IPS DF 6.9 (cell line): ENCODE results near the gene SLC6A17.

Source experiments
- DNase-seq: peaks from one replicate; pipeline ENCODE4 v3.0.0-alpha.2; 2013; ENCODE audit warnings: low read depth, low spot score
- H3K27ac ChIP-seq: one replicate; pipeline ENCODE4 v1.5.1; 2013; ENCODE audit warnings: low read length, control low read depth
- H3K27me3 ChIP-seq: 2 replicates; pipeline ENCODE4 v1.6.1; 2013; ENCODE audit warnings: mild to moderate bottlenecking, low read length; ENCODE audit not compliant: control insufficient read depth, insufficient read depth
- H3K36me3 ChIP-seq: 2 replicates; pipeline ENCODE4 v1.6.1; 2013; ENCODE audit warnings: low read length; ENCODE audit not compliant: control insufficient read depth, insufficient read depth
- H3K4me1 ChIP-seq: 2 replicates; pipeline ENCODE4 v1.6.1; 2013; ENCODE audit warnings: low read length; ENCODE audit not compliant: control insufficient read depth, insufficient read depth
- H3K4me3 ChIP-seq: 2 replicates; pipeline ENCODE4 v1.5.1; 2013; ENCODE audit warnings: mild to moderate bottlenecking, low read length
- H3K9me3 ChIP-seq: 2 replicates; pipeline ENCODE4 v1.6.1; 2013; ENCODE audit warnings: low read length, inconsistent platforms; ENCODE audit not compliant: control insufficient read depth, insufficient read depth
- WGBS: extraction: QIAGEN DNeasy Blood & Tissue Kit; methylation state at CpG from one replicate; pipeline ENCODE4 v1.1.7; 2013; ENCODE audit warnings: mixed read lengths, missing lambda C conversion rate; ENCODE audit not compliant: insufficient read length, insufficient coverage; 5-methylcytosine and 5-hydroxymethylcytosine counted together

Gene SLC6A17

GRCh38 chr1:110158261-110158660 lies 8.0 kb downstream of the SLC6A17 start:
- Histone ChIP-seq H3K27ac (no peak overlapping the region), H3K27me3 (no peaks in the 10 kb centered on the region; the same call in 1 of the 2 replicates), H3K9me3 (no peaks in the 10 kb centered on the region), H3K36me3 (no peaks in the 10 kb centered on the region), H3K4me1 (no peaks in the 10 kb centered on the region), H3K4me3 (no peak overlapping the region)
- WGBS, result no CpG with 5 or more reads among the region's 5 CpGs
- DNase-seq, result no peak

GRCh38 chr1:110159168-110159567 lies 8.9 kb downstream of the SLC6A17 start:
- no peak overlapping the region for H3K27ac ChIP-seq
- no peaks in the 10 kb centered on the region for H3K27me3 ChIP-seq
- no CpG with 5 or more reads among the region's 2 CpGs for WGBS
- no peak overlapping the region for H3K4me3 ChIP-seq
- H3K4me1 ChIP-seq, result no peaks in the 10 kb centered on the region
- no peaks in the 10 kb centered on the region for H3K36me3 ChIP-seq
- H3K9me3 ChIP-seq, result no peaks in the 10 kb centered on the region
- DNase-seq, result no peak

- no CpG with 5 or more reads among the region's 10 CpGs for WGBS
- Histone ChIP-seq H3K4me1 (no peaks in the 10 kb centered on the region; the same call in 1 of the 2 replicates), H3K27me3 (no peaks in the 10 kb centered on the region), H3K4me3 (no peak overlapping the region), H3K27ac (no peak overlapping the region), H3K36me3 (no peaks in the 10 kb centered on the region), H3K9me3 (no peaks in the 10 kb centered on the region)
- DNase-seq, result no peak
These were observed 10.3 kb downstream of the SLC6A17 start for GRCh38 chr1:110160538-110161100.

GRCh38 chr1:110161165-110161564 lies 10.9 kb downstream of the SLC6A17 start:
- Histone ChIP-seq H3K4me3 (no peak overlapping the region), H3K27ac (no peak overlapping the region), H3K27me3 (no peaks in the 10 kb centered on the region), H3K36me3 (no peaks in the 10 kb centered on the region), H3K4me1 (no peaks in the 10 kb centered on the region; the same call in 1 of the 2 replicates), H3K9me3 (no peaks in the 10 kb centered on the region)
- DNase-seq, result no peak
- no CpG with 5 or more reads among the region's 3 CpGs for WGBS

GRCh38 chr1:110161849-110162248 lies 11.6 kb downstream of the SLC6A17 start:
- Histone ChIP-seq H3K4me1 (no peaks in the 10 kb centered on the region; the same call in 1 of the 2 replicates), H3K27ac (no peak overlapping the region), H3K4me3 (no peak overlapping the region), H3K36me3 (no peaks in the 10 kb centered on the region), H3K27me3 (no peaks in the 10 kb centered on the region; the same call in 1 of the 2 replicates), H3K9me3 (no peaks in the 10 kb centered on the region)
- DNase-seq, result no peak
- no CpG with 5 or more reads among the region's 11 CpGs for WGBS

- no peak overlapping the region for H3K27ac ChIP-seq
- H3K4me1 ChIP-seq, result no peaks in the 10 kb centered on the region; the same call in 1 of the 2 replicates
- H3K27me3 ChIP-seq, result no peaks in the 10 kb centered on the region; the same call in 1 of the 2 replicates
- H3K36me3 ChIP-seq, result no peaks in the 10 kb centered on the region
- H3K4me3 ChIP-seq, result no peak overlapping the region
- no CpG with 5 or more reads among the region's 7 CpGs for WGBS
- H3K9me3 ChIP-seq, result no peaks in the 10 kb centered on the region
- DNase-seq, result no peak
These were observed 13.3 kb downstream of the SLC6A17 start for GRCh38 chr1:110163591-110163990.

- no peaks in the 10 kb centered on the region; the same call in 1 of the 2 replicates for H3K4me1 ChIP-seq
- no peaks in the 10 kb centered on the region for H3K36me3 ChIP-seq
- H3K27ac ChIP-seq, result no peak overlapping the region
- H3K27me3 ChIP-seq, result no peaks in the 10 kb centered on the region; the same call in 1 of the 2 replicates
- no peaks in the 10 kb centered on the region for H3K9me3 ChIP-seq
- no peak for DNase-seq
- no CpG with 5 or more reads among the region's 10 CpGs for WGBS
- no peak overlapping the region for H3K4me3 ChIP-seq
These were observed 14.5 kb downstream of the SLC6A17 start for GRCh38 chr1:110164725-110165350.

- H3K4me3 ChIP-seq, result no peak overlapping the region
- H3K27ac ChIP-seq, result no peak overlapping the region
- no peaks in the 10 kb centered on the region for H3K9me3 ChIP-seq
- WGBS, result no CpG with 5 or more reads among the region's 6 CpGs
- no peak for DNase-seq
- no peaks in the 10 kb centered on the region for H3K36me3 ChIP-seq
- H3K27me3 ChIP-seq, result no peaks in the 10 kb centered on the region; the same call in 1 of the 2 replicates
- H3K4me1 ChIP-seq, result no peaks in the 10 kb centered on the region; the same call in 1 of the 2 replicates
These were observed 15.5 kb downstream of the SLC6A17 start for GRCh38 chr1:110165761-110166231.

- Histone ChIP-seq H3K4me3 (no peak overlapping the region), H3K27me3 (no peaks in the 10 kb centered on the region; the same call in 1 of the 2 replicates), H3K4me1 (no peaks in the 10 kb centered on the region; the same call in 1 of the 2 replicates), H3K9me3 (no peaks in the 10 kb centered on the region), H3K36me3 (no peaks in the 10 kb centered on the region), H3K27ac (no peak overlapping the region)
- DNase-seq, result no peak
- WGBS, result no CpG with 5 or more reads among the region's 11 CpGs
These were observed 16.6 kb downstream of the SLC6A17 start for GRCh38 chr1:110166861-110167260.

GRCh38 chr1:110170766-110171733 lies 20.8 kb downstream of the SLC6A17 start:
- no peaks in the 10 kb centered on the region; the same call in 1 of the 2 replicates for H3K27me3 ChIP-seq
- no peak overlapping the region for H3K4me3 ChIP-seq
- H3K27ac ChIP-seq, result no peak overlapping the region
- no peaks in the 10 kb centered on the region; the same call in 1 of the 2 replicates for H3K4me1 ChIP-seq
- DNase-seq, result no peak
- no peaks in the 10 kb centered on the region for H3K36me3 ChIP-seq
- no peaks in the 10 kb centered on the region for H3K9me3 ChIP-seq
- no CpG with 5 or more reads among the region's 13 CpGs for WGBS
